GM18505 (cell line): Measurements from ENCODE around the gene BAIAP2L1.

ENCODE experiments used
- ATAC-seq: cut with Tn5 transposase; IDR thresholded peaks from one replicate; pipeline ENCODE4 v1.9.1; 2021; ENCODE audit not compliant: unreplicated experiment
- POLR2A ChIP-seq: IDR thresholded peaks from 4 replicates; pipeline ENCODE4 v1.6.1; 2011; ENCODE audit warnings: borderline replicate concordance; ENCODE audit not compliant: insufficient read depth, insufficient read length; ENCODE audit errors: extremely low read depth

BAIAP2L1 gene

GRCh38 chr7:98295467-98296192 is 105.3 kb downstream of the BAIAP2L1 start:
- TF ChIP-seq POLR2A = no peak
- no peak for ATAC-seq

DNA sequence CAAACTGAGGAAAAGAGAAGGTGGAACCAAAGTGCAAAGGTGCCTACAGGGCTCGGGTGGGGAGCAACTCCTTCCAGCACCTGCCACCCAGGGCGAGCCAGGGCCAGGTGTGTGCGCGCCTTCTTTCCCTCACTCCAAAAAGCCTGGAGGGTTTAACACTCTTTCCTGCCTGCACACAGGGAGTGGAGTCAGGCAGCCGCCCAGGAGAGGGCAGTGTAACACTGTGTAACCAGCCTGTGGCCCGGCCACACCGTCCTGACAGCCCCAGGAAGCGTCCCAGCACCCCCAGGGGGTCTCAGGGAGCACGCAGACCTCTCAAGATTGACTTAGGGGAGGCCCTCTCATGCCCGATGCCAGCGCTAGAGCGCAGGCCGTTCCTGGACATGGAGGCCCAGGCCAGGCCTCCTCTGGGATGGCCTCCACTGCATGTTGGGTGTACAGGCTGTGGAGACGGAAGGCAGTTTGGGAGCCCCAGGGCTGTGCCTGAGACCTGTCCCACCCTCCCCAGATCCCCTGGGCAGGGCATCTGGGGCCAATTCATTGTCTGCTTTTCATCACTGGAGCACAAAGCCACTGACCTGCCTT is 106.0 kb downstream of the BAIAP2L1 start:
- peak; percentile 59 for ATAC-seq
- no peak for TF ChIP-seq POLR2A

DNA sequence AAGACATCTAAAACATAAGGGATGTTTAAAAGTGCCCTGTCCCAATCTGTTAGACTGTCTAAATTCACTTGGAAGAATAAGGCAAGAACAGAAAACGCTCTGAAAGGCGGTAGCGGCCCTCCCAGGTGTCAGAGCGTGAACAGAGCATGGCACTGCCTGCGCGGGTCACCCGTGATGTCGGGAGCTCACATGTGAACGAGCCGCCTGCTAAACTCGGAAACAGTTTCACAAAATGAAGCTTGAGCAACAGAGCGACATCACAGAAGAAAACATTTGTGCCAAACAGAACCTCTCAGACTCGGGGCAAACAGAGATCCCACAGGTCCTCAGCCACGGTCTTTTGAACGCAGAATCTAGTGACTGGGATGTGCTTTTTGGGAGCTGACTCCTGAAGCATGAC is 106.6 kb downstream of the BAIAP2L1 start:
- no peak for TF ChIP-seq POLR2A
- ATAC-seq = no peak

DNA sequence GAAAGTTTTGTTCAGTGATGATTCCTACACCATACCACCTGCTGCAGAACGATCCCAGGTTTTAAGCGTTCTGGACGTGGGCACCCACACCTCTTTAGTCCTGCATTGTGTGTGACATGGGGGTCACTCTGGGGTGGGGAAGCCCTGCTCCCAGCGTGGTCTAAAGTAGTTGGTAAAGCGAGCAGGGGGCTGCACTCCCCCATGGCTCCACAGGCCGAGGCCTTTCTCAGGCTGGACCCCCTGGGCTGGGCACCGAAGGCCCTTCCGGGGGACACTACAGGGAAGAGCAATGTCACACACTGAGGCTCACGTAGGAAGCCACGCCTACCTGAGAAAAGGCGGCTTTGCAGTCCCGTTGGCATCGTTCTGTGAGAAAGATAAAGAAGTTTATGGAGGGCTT is 107.1 kb downstream of the BAIAP2L1 start:
- no peak for TF ChIP-seq POLR2A
- ATAC-seq = no peak

DNA sequence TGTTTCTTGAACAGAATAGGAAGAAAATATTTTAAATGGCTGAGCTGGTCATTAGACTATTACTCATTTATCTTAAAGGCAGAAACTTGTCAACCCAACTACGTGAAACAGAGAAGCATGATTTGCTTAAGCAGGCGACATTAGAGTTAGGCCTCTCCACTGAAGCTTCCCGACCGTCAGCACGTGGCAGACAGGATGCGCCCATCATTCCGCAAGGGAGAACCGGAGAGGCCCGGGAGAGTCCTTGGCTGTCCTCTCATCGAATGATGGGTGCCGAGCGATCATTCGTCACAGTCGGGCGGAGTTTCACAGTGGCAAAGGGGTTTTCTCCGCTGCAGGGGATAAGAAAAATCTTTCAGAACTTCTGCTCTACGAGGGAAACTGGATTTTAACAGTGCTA is 107.6 kb downstream of the BAIAP2L1 start:
- ATAC-seq = no peak
- TF ChIP-seq POLR2A = no peak

- TF ChIP-seq POLR2A = no peak
- no peak for ATAC-seq
These were observed 109.2 kb downstream of the BAIAP2L1 start for GRCh38 chr7:98291717-98292116.

DNA sequence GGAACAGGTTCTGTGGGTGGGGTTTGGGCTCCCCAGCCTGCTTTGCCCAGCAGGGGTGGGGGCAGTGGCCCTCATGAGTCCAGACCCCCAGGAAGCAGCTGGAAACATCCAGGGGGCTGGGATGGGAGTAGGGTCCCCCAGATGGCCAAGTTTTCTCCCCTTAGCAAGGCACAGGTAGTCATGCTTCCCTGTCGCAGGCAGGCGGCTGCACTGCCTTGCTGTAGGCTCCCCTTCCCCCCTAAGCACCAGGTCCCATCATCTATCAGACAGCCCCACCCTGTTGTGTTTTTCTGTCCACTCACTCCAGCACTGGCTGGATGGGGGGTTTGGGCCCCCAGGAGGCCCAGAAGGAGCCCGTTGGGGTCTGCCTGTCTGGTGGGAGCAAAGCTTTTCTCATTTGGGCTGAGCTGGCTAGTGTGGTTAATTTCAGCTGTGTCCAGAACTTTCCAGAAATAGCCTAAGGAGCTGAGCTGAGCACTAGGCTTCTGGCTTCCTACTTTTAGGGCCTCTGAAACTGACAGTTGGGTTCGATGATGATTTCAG is 111.5 kb downstream of the BAIAP2L1 start:
- no peak for TF ChIP-seq POLR2A
- no peak for ATAC-seq

DNA sequence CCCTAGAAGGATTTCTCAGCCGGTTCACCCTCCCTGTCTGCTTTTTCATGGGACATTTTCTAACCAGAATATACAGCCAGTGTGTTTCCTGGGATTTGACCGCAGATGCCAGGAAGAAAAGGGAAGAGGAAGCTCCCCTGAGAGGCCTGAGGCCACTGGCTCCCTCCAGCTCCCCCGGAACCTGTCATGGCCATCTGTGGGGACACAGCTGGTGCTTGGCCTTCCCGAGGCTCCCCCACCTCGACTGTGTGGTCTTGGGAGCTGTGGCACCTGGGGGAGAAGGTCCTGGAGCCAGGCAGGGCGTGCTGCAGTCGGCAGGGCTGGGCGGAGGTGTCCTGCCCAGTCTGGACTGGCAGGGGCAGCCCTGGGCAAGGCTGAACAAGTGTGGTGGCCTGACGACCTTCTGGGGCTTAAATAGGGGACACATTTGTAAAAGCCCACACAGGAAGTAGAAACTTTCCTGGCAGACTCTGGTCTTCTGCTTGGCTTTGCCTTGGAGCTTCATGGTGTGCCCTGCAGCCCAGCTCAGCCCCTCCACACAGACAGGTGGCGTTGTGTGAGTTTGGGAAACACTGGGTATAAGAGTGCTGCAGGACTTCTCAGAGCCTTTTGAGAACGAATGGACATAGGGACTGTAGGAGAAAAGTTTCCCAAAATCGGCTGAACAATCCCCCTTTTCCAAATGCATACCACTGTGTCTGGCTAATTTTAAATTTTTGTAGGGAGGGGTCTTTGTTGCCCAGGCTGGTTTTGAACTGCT is 112.6 kb downstream of the BAIAP2L1 start:
- ATAC-seq = no peak
- no peak for TF ChIP-seq POLR2A

DNA sequence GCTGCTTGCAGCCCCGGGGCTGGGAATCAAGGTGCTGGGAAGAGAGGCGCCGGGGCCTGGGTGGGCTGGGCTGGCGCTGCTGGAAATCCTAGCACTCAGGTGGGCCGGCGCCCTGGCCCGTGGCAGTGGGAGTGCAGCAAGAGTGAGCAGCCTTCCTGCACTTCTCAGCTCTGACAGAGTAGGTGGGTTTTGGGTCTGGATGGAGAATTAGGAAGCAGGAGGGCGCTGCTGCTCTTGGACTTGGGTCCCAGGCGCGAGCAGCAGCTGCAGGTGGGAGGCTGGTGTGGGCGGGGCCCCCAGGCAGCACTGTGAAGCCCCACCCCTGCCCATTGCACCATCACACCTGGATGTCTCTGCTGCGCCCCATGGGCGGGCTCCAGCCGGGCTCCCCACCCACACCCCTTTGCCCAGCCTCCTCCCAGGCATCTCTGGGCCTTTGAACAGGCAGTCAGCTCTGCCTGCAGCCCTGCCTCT is 113.4 kb downstream of the BAIAP2L1 start:
- no peak for ATAC-seq
- no peak for TF ChIP-seq POLR2A

- ATAC-seq = no peak
- TF ChIP-seq POLR2A = no peak
These were observed 114.0 kb downstream of the BAIAP2L1 start for GRCh38 chr7:98286701-98287485.

DNA sequence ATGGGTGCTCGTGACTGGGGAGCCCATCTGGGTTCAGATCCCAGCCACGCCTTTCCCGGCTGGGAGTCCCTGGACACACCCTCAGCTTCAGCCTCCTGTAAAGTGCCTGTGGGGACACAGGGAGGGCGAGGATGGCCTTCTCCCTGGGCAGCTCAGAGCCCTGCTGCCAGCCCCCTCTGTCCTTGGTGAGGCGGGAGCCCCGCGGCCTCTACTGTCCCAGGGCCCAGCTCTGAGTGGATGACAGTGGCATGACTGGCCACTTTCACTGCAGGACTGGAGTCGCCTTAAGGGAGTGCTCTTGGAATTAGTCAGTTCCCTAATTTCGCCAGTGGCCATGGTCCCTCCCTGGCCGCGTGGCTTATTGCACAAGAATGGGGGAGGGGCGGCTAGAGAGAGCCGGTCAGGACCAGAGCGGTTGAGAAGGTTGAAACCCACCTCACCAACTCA is 114.8 kb downstream of the BAIAP2L1 start:
- no peak for TF ChIP-seq POLR2A

DNA sequence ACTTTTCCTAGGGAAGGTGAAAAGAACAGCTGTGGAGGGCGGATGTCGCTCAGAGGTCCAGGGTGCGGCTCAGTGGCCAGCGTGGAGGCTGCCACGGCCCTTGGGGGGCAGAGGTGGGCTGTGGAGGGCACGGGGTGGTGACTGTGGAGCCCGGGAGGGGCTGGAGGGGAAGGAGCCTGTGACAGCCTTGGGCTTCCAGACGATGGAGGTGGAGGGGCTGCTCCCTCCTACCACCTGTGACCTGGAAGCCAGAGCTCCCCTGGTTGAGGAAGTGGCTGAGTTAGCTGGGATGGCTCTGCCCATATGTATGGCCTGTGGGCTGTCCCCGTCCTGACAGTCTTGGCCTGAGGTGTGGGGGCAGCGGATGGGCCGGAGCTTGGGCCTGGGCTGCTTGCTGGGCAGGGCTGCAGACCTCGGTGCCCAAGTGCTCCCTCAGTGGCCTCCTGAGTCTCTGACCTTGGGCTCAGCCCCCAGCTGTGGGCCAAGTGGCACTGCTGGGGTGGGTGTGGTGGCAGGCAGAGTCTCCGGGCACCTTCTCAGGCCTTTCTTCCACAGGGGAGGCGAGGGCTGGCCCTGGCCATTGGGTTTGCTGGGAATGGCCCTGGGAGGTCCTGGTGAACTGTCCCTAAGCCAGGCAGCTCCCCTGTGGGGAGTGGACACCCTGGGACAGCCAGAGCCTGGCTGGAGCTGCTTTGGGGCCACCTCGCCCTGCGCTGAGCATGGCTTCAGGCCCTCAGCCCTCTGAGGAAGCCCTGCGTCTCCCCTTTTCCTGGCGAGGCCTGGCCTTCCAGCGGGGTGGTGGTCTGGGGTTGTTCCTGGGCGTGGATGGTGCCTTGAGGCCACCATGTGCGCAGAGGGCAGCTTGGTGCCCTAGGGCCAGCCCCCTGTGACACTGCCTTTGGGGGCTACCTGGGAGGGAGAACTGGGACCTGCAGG is 115.5 kb downstream of the BAIAP2L1 start:
- ATAC-seq = no peak
- no peak for TF ChIP-seq POLR2A

More for the DNA sequence above, 114.8 kb downstream of the BAIAP2L1 start:
- ATAC-seq = no peak

DNA sequence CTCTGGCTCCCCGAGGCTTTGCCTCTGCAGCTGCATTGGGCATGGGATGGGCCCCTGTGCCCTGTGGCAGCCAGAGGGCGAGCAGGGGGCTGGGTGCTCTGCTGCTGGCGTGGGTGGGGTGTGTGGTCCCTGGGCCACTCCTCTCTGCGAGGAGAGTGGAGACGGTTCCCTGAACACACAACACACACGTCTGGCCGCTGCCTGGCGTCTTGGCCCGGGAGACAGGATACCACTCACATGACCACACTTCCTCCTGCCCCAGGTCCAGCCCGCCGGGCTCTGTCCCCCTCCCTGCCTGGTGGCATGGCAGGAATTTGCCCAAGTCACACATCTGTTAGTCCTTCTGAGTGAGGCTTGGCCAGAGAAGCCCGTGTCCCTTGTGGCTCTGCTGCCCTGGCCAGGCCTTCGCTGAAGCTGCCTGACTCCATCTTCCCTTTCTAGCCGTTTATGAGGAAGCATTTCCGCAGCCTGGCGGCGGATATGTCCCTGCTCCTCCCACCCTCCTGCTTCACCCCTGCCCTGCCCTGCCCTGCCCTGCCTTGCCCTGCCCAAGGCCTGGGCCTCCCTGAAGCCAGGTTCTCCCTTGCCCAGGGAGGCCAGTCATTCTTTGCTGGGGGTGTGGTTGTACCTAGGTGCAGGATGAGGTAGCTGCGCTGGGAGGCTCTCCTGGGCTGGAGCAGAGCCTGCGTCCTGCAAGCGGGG is 116.4 kb downstream of the BAIAP2L1 start:
- TF ChIP-seq POLR2A = no peak
- no peak for ATAC-seq
